ENCODE measurements around the gene JPT2.

The JPT2 gene

GRCh38 chr16:1677942-1678499 lies at the start of gene JPT2:
TSS of gene JPT2 (plus strand) at chr16:1678279. CDS start at chr16:1678313, 34 bp downstream.
- DNase-seq = peak; percentile 86 to 95 (median 92)

- DNase-seq = no peak
Observed at GRCh38 chr16:1630450-1631213, 47.4 kb upstream of the JPT2 start.

GRCh38 chr16:1631230-1631629 lies 46.8 kb upstream of the JPT2 start:
- no peak for DNase-seq

GRCh38 chr16:1631931-1632637 lies 46.0 kb upstream of the JPT2 start:
- no peak for DNase-seq

- no peak for DNase-seq
Observed at GRCh38 chr16:1632638-1632970, 45.5 kb upstream of the JPT2 start.

GRCh38 chr16:1633310-1633709 lies 44.8 kb upstream of the JPT2 start:
- no peak for DNase-seq

- DNase-seq = no peak
Observed at GRCh38 chr16:1634541-1634940, 43.5 kb upstream of the JPT2 start.

- no peak for DNase-seq
Observed at GRCh38 chr16:1635070-1635469, 43.0 kb upstream of the JPT2 start.

- no peak for DNase-seq
Observed at GRCh38 chr16:1637526-1637925, 40.6 kb upstream of the JPT2 start.

- DNase-seq = no peak
Observed at GRCh38 chr16:1638757-1639156, 39.3 kb upstream of the JPT2 start.

GRCh38 chr16:1639282-1639681 lies 38.8 kb upstream of the JPT2 start:
- DNase-seq = no peak

- no peak for DNase-seq
Observed at GRCh38 chr16:1639860-1640259, 38.2 kb upstream of the JPT2 start.

- DNase-seq = no peak
Observed at GRCh38 chr16:1640261-1640941, 37.7 kb upstream of the JPT2 start.

- DNase-seq = no peak
Observed at GRCh38 chr16:1641261-1641660, 36.8 kb upstream of the JPT2 start.

GRCh38 chr16:1642148-1642547 lies 35.9 kb upstream of the JPT2 start:
- DNase-seq = no peak

- DNase-seq = no peak
Observed at GRCh38 chr16:1642753-1643152, 35.3 kb upstream of the JPT2 start.

GRCh38 chr16:1643521-1643920 lies 34.6 kb upstream of the JPT2 start:
- DNase-seq = no peak

GRCh38 chr16:1645914-1646525 lies 32.1 kb upstream of the JPT2 start:
- DNase-seq = peak in 1 of 4 experiments; percentile 4

- DNase-seq = no peak
Observed at GRCh38 chr16:1647856-1648255, 30.2 kb upstream of the JPT2 start.

GRCh38 chr16:1650131-1650530 lies 27.9 kb upstream of the JPT2 start:
- DNase-seq = no peak

- DNase-seq = no peak
Observed at GRCh38 chr16:1651094-1651973, 26.7 kb upstream of the JPT2 start.

- DNase-seq = no peak
Observed at GRCh38 chr16:1651974-1652312, 26.1 kb upstream of the JPT2 start.
